HG03135 (cell line): ENCODE measurements around the gene ELN.
"Not testable (repeated sequence)": the region's sequence is repeated elsewhere in the genome, so short reads cannot be mapped to it uniquely, and the experiment has no call there.

Source experiments
- ATAC-seq: cut with Tn5 transposase; IDR thresholded peaks from one replicate; pipeline ENCODE4 v1.9.1; 2021; ENCODE audit warnings: mild to moderate bottlenecking, moderate library complexity; ENCODE audit not compliant: unreplicated experiment

ELN gene

DNA sequence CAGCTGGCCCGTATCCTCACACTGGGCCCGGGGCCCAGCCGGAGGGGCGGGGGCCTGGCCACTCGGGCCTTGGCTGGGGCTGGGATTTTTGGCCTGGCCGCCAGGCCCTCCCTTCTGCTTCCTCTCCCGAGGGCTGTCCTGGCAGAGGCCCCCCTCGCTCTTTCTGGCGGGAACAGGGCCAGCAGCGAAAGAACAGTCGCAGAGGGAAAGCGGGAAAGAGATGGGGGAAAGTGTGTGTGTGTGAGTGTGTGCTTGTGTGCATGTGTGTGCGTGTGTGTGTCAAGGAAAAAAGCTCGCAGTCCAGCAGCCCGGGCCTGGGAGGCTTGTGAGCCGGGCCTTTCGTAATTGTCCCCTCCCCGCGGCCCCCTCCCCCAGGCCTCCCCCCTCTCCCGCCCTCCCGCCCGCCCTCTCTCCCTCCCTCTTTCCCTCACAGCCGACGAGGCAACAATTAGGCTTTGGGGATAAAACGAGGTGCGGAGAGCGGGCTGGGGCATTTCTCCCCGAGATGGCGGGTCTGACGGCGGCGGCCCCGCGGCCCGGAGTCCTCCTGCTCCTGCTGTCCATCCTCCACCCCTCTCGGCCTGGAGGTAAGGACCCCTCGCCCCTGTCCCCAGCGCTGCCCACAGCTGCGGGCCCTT lies at the start of gene ELN:
TSS of gene ELN (plus strand) at position 491 of the 638 bp plus-strand sequence. CDS start at position 506, 15 bp downstream.
- no peak for ATAC-seq

DNA sequence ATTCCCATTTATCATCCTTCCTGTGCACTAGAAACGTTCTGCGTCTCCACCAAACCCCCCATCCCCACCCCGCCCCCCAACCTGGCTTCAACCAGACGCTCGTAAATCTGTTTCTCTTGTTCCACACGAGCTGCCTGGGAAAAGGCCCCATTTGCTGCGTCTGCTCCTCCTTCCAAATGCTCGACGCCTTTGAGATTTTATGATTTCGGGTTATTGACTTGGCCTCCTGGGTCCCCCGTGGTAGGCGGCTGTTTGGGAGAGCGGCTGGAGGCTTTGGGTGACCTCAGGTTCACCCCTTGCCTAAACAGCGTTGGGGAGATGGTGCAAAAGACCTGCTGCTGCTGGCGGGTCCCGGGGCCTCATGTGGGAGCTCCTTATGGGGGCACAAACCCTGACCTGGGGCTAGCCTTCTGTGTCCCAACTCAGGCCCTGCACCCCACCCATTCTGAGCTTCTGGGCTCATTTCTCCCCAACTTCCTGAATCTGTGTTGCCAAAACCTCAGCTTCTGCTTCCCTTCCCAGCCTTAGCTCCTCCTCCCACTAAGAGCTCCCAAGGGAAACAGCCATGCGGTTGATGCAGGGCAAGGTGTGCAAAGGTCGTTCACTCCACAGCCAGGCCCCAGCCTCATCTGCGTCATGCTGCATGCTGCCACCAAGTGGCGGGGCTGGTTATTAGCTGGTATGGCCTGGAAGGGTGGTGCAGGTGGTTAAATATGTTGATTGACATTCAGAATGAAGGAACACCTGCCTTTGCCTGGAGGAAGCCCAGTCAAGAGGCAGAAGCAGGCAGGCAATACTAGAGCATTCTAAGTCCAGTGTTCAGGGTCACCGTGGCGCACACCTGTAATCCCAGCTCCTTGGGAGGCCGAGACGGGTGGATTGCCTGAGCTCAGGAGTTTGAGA lies 49.1 kb upstream of the ELN start:
- no peak for ATAC-seq

DNA sequence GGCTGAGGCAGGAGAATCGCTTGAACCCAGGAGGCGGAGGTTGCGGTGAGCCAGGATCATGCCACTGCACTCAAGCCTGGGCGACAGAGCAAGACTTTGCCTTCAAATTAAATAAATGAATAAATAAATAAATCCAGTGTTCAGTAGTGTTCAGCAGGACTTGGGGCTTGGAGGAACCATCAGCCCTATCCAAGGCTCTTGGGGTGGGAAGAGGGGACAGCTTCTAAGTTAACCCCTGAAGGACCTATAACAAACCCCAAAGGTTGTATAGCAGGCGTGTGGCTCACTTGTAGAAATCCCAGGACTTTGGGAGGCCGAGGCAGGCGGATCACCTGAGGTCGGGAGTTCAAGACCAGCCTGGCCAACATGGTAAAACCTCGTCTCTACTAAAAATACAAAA lies 48.3 kb upstream of the ELN start:
- ATAC-seq, result not testable (repeated sequence)

DNA sequence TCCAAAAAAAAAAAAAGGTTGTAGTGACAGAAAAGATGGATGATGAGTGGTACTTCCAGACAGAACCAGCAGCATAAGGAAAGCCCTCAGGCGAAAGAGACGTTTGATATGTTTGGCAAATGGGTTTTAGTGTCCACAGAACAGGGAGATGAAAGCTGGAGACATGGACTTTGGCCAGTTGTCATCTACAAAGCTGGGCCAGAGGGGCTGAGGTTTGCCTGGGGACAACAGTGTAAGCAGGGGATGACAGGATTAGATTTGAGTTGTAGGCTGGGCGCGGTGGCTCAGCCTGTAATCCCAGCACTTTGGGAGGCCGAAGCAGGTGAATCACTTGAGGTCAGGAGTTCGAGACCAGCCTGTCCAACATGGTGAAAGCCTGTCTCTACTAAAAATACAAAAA lies 47.8 kb upstream of the ELN start:
- ATAC-seq, result no peak

DNA sequence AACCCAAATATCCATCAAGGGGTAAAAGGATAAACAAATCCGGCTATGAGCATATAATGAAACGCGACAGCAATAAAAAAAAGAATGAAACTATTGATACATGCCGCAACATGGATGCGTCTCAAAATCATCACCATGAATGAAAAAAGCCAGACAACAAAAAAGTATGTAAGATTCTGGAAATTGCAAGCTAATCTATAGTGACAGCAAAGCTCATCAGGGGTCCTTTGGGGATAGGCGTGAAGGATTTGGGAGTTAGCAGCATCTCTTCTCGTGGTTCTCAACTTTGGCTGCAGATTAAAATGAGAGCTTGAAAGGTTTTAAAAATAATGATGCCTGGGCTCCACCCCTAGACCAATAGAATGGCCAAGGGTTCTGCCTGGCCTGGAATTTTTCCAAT lies 46.0 kb upstream of the ELN start:
- ATAC-seq, result no peak

DNA sequence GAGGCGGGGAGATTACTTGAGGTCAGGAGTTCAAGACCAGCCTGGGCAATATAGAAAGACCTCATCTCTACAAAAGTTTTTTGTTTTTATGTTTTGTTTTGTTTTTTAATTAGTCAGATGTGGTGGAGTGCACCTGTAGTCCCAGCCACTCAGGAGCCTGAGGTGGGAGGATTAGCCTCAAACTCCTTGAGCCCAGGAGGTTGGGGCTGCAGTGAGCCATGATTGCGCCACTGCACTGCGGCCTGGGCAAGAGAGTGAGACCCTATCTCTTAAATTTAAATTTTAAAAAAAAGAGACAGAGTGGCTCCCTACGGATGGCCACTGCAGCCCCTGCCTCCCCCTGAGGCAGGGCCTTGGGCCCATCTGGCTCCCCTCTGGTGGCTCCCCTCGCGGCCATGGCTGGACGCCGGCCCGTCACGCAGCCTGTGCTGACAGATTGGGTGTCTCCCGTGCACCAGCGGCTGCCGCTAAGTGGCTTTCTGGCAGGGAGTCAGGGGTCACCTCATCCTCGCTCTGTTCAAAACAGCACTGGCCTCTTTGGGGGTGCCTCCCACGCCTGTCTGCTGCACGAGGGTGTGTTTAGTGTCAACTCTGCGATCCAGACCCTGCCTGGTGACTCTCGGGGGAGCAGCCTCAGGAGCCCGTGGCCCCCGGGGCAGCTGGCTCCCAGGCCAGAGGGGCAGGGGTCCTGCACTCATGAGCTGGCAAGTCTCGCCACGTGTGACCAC lies 44.4 kb upstream of the ELN start:
- no peak for ATAC-seq

DNA sequence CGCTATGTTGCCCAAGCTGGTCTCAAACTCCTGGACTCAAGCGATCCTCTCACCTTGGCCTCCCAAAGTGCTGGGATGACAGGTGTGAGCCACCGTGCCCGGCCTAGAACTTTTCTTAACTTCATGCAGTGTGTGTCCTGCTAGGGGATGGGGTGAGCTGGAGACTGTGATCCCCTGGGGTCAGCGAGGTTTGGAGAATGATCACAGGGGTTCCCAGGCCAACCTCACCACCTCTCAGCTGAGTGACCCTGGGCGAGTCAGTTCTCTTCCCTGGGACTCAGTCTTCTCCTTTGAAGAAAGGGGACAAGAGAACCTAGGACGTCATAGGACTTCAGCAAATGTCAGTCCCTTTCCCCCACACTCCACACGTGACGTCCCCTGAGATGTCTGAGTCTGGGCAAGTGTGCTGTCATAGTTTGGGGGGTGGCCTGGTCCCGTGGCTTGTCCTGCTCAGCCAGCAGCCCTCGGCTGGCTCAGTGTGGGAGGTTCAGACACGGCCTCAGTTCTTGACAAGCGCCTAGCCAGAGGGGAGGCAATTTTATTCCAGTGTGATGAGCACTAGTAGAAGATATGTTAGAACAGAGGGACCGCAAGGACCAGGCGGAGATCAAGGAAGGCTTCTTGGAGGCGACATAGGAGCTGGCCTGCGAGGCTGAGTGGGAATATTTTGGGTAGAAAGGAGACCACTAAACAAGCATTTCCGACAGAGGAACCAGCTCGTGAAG lies 43.3 kb upstream of the ELN start:
- ATAC-seq, result no peak

DNA sequence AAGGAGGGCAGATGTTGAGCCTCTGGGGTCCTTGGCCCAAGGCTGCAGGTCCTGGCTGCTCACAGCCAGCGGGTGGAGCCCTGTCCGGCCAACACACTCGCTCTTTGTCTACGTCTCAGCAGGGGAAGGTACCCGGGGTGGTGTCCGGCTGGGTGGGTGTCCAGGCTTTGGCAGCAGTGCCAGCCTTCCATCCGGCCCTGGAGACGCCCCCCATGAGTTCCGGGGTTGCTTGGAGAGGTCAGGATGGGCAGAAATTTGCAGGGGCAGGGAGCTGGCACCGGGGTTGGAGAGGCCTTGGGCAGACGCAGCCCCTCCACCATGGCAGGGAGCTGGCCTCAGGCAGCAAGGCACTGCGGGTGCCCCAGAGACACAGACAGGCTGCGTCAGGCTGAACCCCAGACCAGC lies 42.2 kb upstream of the ELN start:
- ATAC-seq, result no peak

DNA sequence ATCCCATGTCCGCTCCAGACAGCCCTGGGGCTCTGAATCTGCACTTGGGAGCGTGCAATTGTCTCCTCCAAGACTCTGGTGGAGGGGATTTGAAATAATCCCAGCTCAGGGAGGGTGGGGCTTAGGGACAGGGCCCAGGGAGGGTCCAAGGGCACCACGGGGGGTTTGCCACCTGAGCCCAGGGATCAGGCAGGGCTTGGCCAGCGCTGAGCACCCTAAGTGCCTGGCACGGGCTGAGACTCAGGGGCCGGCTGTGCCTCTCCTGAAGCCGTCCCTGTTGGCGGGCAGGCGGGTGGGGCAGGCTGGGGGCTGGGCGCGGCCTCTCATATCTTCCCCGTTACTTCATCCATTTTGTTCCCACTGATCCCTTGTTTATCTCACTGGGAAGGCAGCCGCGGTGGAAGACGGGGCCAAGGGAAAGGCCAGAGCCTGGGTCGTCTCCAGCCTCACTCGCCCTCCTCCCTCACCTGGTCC lies 41.8 kb upstream of the ELN start:
- ATAC-seq, result no peak

DNA sequence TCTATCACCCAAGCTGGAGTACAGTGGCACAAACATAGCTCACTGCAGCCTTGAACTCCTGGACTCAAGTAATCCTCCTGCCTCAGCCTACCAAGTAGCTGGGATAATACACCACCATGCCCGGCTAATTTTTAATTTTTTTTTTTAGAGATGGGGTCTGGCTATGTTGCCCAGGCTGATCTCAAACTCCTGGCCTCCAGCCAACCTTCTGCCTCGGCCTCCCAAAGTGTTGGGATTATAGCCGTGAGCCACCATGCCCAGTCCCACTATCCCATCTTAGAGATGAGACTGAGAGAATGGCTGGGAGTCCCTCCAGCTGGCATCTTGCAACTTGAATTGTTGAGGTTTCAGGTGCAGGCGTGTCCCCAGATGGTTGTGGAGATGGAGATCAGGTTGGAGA lies 40.7 kb upstream of the ELN start:
- ATAC-seq, result no peak

DNA sequence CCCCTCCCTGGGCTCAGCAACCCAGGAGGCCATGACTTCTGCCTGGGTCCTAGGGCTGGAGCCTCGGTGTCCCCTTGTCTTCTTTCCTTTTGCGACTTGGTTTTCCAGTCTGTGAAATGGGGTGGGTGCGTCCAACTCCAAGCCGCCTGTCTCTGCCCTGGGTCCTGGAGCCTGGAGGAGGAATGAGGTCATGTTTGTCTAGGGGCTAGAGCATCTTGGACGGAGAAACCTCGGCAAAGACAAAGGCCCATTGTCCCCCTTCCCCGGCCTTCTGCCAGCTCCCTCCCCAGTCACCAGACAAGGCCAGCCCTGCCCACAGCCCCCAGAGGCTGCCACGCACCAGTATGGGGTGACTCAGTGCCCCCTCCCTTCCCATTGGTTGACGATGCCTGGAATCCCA lies 39.8 kb upstream of the ELN start:
- no peak for ATAC-seq

DNA sequence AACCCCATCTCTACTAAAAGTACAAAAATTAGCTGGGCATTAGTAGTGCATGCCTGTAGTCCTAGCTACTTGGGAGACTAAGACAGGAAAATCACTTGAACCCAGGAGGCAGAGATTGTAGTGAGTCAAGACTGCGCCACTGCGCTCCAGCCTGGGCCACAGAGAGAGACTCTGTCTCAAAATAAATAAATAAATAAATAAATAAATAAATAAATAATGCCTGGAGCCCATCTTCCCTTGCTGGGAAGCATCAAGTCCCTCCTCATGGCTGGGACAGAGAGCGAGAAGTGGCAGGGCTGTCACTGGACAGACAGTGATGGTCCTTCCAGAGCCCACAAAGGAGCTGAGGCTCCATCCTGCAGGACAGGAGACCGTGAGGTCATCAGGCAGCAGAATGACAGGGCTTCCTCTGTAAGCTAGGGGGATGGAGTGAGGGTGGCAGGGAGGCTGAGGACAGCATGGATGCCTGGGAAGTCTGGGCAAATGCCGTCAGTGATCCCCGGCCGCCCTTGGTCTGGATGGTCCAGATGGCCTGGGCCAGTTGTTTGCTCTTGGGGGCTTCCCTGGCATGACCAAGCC lies 36.4 kb upstream of the ELN start:
- no peak for ATAC-seq

DNA sequence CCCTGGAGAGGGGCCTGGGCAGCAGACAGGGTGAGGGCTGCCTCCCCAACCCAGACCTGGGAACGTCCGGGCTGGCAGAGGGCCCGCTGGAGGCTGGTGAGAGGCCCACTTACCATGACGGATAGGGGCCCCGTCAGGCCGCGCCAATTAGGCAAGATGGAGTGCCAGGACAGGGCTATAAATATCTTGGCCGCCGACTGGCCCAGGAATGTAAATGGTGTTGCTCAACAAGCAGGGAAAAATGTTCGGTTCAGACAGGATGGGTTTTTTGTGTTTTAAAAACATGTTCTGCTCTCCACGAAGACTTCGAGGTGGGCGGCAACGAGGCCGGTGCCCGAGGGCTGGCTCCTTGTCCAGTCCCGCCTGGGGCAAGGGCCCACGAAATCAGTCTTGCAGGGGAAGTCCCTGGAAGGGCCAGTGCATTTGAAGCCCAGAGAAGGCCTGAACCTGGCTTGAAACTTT lies 35.8 kb upstream of the ELN start:
- ATAC-seq, result no peak

DNA sequence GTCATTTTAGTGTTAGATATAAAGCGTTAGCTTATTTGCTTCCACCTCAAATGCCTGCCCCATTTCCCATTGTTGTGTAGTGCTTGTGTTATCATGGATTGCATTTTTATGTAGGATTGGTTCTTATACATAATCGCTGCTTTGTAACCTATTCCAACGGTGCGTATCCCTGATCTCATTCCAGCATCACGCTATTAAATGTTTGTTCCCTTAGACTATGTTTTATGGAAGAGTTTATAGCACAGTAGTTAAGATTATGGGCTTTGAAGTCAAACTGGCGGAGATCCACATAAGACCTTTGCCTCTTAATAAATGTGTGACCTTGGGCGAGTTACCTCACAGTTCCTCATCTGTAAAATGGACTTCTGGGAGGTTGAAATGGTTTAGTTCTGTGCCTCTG lies 34.0 kb upstream of the ELN start:
- no peak for ATAC-seq

DNA sequence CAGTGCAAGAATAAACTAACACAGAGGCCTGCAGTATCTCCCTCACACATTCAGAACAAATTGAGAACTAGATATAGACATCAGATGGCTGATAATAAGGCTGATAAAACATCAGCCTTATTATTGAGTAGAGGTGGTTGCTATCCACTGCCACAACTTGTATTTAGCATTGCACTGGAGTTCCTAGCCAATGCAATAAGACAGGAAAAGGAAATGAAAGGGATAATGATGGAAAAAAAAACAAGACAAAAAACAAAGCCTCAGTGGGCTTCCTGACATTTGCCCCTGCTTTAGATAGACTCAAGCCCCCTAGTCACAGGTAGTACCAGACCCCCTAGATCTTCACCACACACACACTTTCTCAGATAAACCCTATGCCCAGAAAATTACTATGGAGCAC lies 33.2 kb upstream of the ELN start:
- no peak for ATAC-seq

DNA sequence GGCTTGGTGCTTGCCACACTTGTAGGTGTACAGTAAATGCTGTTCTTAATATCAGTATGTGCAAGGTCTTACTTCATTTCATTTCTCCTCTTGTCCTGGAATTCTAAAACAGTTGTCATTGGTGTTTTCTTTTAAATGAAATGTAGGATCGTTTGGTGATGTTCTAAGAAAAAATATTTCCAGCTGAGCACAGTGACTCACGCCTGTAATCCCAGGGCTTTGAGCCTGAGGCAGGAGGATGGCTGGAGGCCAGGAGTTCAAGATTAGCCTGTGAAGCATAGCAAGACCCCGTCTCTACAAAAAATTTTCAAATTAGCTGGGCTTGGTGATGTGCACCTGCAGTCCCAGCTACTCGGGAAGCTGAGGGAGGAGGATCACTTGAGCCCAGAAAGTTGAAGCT lies 32.6 kb upstream of the ELN start:
- no peak for ATAC-seq

DNA sequence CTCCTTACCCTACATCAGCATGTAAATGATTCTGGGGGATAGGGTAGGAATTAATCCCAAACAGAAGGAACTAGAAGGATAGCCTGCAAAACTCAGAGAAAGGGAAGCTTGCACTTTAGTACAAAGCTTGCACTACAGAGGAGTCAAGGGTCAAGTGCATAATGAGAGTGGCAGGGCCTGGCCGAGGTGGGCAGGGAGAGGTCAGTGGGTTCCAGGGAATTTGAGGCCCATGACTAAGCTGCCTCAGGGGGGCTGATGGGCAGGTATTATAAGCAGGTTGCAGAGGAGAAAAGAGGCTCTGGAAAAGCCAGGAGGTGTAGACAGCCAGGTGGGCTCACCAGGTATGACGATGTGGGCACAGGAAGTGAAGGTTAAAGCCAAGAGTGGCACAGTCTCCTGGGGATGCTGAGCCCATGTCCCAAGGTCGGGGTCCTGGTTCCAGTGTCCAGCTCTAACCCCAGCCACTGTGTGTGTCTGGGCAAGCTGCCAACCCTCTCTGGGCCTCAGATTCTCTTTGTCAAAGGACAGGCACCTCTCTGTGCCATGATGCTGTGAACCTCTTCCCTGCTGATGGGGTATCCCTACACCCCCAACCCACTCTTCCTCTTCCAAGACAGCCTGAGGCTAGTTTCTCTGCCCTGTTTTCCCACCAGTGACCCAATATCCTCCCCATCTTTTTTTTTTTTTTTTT lies 32.0 kb upstream of the ELN start:
- no peak for ATAC-seq

DNA sequence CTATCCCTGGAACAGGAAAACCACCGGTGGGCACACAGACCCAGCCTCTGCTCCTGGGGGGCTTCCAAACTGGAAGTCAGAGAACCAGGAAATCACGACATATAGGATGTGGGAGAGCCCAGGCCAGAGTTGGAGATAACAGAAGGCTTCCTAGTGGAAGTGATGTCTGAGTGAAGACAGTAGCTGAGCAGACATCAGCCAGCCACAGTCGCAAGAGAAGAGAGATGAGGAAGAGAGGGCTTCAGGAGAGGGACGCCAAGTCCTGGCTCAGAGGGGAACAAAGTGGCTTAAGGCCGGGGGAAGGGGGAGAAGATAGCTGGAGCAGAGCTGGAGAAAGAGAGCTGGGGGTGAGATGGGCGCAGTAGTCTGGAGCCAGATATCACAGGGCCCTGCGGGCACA lies 30.9 kb upstream of the ELN start:
- ATAC-seq, result no peak

DNA sequence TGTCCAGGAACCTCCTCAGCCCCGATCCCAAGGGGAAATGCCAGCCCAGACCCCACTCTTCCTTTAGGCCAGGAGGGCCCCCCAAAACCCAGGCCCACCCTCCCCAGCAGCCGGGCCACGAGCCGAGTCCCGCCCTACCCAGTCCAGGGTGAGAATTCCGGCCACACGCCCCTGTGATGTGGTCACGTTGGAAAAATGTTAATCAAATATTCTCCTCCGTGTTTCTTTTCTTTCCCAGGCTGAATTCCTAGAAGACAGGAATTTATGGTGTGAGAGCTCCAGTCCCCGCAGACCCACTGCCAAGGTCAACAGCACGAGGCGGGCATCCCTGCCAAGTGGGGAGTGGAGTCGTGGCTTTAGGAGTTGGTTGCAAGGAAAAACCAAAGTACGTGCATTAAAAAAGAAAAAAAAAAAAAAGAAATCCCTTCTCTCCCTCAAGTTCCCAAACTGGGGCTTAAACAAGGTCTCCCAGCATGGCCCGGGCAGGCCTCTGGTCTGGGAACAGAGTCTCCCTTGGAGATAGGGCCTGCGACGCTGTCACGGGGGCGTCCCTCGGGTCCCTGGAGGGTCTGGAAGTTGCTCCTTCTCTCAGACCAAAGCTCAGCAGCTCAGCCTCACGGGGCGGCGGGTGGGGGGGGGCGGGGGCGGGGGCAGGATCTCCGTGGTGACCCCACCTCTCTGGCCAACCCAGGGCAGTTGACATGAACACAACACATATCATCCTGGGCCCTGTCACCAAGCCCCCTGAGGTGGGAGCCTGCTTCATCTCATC lies 28.1 kb upstream of the ELN start:
- ATAC-seq, result no peak
